Astrocyte (in vitro differentiated cells and primary cell): ENCODE measurements around the gene CDSN.

Experiments
- EZH2 ChIP-seq: IDR thresholded peaks from 2 replicates; pipeline ENCODE4 v1.6.1; 2012; ENCODE audit warnings: mild to moderate bottlenecking, low read length, inconsistent platforms; ENCODE audit not compliant: insufficient read depth
- TF ChIP-seq, protein P1 (sequence below): IDR thresholded peaks from 2 replicates; pipeline ENCODE4 v1.5.1; 2011; ENCODE audit warnings: low read depth, mild to moderate bottlenecking, inconsistent platforms, low read length, moderate library complexity; ENCODE audit not compliant: insufficient read depth

DNA sequence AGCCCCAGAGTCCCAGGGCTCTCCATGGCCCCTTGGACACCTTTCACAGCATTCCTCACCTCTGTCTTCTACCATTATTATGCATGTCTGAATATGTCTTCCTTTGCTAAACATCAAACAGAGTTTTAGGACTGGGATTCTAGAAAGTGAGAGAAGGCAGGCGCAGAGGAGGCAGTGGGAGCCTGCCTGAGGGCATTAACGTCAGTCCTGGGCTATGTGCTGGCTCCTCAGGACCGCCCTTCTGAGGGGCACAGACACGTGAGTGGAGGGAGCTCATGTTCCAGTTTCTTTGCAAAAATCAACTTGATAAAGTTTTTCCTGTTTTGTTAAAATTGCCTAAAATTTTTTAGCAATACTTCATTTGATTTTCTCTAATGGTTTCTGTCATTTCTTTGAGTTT lies 45.8 kb downstream of the CDSN start:
- TF ChIP-seq, protein P1, sequence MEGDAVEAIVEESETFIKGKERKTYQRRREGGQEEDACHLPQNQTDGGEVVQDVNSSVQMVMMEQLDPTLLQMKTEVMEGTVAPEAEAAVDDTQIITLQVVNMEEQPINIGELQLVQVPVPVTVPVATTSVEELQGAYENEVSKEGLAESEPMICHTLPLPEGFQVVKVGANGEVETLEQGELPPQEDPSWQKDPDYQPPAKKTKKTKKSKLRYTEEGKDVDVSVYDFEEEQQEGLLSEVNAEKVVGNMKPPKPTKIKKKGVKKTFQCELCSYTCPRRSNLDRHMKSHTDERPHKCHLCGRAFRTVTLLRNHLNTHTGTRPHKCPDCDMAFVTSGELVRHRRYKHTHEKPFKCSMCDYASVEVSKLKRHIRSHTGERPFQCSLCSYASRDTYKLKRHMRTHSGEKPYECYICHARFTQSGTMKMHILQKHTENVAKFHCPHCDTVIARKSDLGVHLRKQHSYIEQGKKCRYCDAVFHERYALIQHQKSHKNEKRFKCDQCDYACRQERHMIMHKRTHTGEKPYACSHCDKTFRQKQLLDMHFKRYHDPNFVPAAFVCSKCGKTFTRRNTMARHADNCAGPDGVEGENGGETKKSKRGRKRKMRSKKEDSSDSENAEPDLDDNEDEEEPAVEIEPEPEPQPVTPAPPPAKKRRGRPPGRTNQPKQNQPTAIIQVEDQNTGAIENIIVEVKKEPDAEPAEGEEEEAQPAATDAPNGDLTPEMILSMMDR, result no peak
- no peak for TF ChIP-seq EZH2
